BJ (cell line): ENCODE measurements around the gene KHK. TPM values are rescaled to one million over a fixed set of nuclear protein-coding genes. Genes with fewer than 3 reads are reported as not detected.

Experiments
- CTCF ChIA-PET: fragments of 350-600 bp; formaldehyde crosslinking; extraction: SDS; loops from one replicate; lab custom pipeline; 2021; ENCODE audit warnings: antibody characterized with exemption, inconsistent platforms; lab: Yijun Ruan, JAX
- POLR2A ChIA-PET: fragments of 300-600 bp; sonication (Branson Sonifier 250); formaldehyde crosslinking; extraction: SDS; loops from one replicate; lab custom pipeline; 2021; ENCODE audit warnings: antibody characterized with exemption; lab: Charles Lee
- DNase-seq: peaks from one replicate; pipeline ENCODE4 v3.0.0-alpha.2; 2011; ENCODE audit warnings: low read depth
- H3K27me3 ChIP-seq: 2 replicates; pipeline ENCODE4 v1.6.0; 2011; ENCODE audit warnings: low read length; ENCODE audit not compliant: control insufficient read depth, insufficient read depth
- H3K36me3 ChIP-seq: 2 replicates; pipeline ENCODE4 v1.5.1; 2011; ENCODE audit warnings: low read length; ENCODE audit not compliant: control insufficient read depth, insufficient read depth
- H3K4me3 ChIP-seq: 2 replicates; pipeline ENCODE4 v1.5.1; 2011; ENCODE audit warnings: low read depth, mild to moderate bottlenecking, control low read depth, low read length
- polyA plus RNA-seq: library from polyadenylated mRNA; depleted of rRNA; stranded (reverse); fragments of >200 nt; gene quantifications from 2 replicates; pipeline ENCODE4 v1.2.3, GENCODE V29; 2011
- TF ChIP-seq, protein P1 (sequence below): IDR thresholded peaks from 2 replicates; pipeline ENCODE4 v1.5.1; 2011; ENCODE audit warnings: low read depth, mild to moderate bottlenecking, control low read depth, inconsistent platforms, low read length, moderate library complexity; ENCODE audit not compliant: insufficient read depth

Gene KHK
- polyA plus RNA-seq, 1 experiment = 0.43 TPM

- TF ChIP-seq, protein P1, sequence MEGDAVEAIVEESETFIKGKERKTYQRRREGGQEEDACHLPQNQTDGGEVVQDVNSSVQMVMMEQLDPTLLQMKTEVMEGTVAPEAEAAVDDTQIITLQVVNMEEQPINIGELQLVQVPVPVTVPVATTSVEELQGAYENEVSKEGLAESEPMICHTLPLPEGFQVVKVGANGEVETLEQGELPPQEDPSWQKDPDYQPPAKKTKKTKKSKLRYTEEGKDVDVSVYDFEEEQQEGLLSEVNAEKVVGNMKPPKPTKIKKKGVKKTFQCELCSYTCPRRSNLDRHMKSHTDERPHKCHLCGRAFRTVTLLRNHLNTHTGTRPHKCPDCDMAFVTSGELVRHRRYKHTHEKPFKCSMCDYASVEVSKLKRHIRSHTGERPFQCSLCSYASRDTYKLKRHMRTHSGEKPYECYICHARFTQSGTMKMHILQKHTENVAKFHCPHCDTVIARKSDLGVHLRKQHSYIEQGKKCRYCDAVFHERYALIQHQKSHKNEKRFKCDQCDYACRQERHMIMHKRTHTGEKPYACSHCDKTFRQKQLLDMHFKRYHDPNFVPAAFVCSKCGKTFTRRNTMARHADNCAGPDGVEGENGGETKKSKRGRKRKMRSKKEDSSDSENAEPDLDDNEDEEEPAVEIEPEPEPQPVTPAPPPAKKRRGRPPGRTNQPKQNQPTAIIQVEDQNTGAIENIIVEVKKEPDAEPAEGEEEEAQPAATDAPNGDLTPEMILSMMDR = no peak
- Histone ChIP-seq H3K27me3 (peaks cover 7% of the 10 kb centered on the region), H3K36me3 (peaks cover under 1% of the 10 kb centered on the region), H3K4me3 (no peak overlapping the region)
- CTCF ChIA-PET = interaction anchor here (1.8 kb wide), 1 partner anchor 54 kb away, joined by 5 read pairs; no protein-coding TSS in a partner anchor
- POLR2A ChIA-PET = no interaction called here
- DNase-seq = no peak
Measured at GRCh38 chr2:27137322-27137935, 50.9 kb downstream of the KHK start.

GRCh38 chr2:27138111-27138510, 51.5 kb downstream of the KHK start:
- CTCF ChIA-PET = interaction anchor here (1.8 kb wide), 1 partner anchor 54 kb away, joined by 5 read pairs; no protein-coding TSS in a partner anchor

DNA sequence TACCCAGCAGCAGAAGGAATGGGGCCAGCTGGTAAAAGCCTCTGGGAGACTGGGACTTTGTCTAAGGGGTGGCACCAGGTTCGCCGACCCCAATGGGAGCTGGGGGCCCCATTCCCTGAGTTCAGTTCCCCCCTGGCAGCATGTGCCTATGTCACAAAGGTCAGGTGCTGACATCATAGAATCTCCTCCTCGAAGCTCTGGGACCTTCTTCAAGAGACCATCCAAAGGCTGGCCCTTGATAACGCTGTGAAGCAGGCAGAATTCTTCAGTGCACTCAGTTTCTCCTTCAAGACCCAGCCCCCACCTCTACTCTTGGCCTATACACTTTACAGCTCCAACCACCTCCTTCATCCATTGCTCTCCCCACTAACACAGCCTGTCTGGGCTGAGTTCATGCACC, 52.7 kb downstream of the KHK start, which contains the start of gene PRR30:
Gene PRR30 (minus strand): TSS at position 101 of the 400 bp plus-strand sequence. CDS start 1,081 bp downstream, outside the sequence.
- Histone ChIP-seq H3K36me3 (no peaks in the 10 kb centered on the region), H3K27me3 (peaks cover 12% of the 10 kb centered on the region), H3K4me3 (no peak within 1 kb of the TSS)
- TF ChIP-seq, protein P1 = no peak
- no peak for DNase-seq
- ChIA-PET POLR2A (no interaction called here), CTCF (interaction anchor here (0.9 to 1.8 kb wide), 2 partner anchors 31 to 52 kb away, joined by 4 to 5 read pairs; no protein-coding TSS in a partner anchor)

More at GRCh38 chr2:27138111-27138510, 51.5 kb downstream of the KHK start:
- Histone ChIP-seq H3K4me3 (no peak overlapping the region), H3K36me3 (no peaks in the 10 kb centered on the region), H3K27me3 (peaks cover 10% of the 10 kb centered on the region)
- POLR2A ChIA-PET = no interaction called here
- no peak for DNase-seq
- TF ChIP-seq, protein P1 = no peak

GRCh38 chr2:27143285-27143684, 56.7 kb downstream of the KHK start:
- TF ChIP-seq, protein P1 = no peak
- H3K36me3 ChIP-seq = no peaks in the 10 kb centered on the region
- CTCF ChIA-PET = no interaction called here
- peaks cover 12% of the 10 kb centered on the region for H3K27me3 ChIP-seq
- POLR2A ChIA-PET = no interaction called here
- no peak overlapping the region for H3K4me3 ChIP-seq
- no peak for DNase-seq

DNA sequence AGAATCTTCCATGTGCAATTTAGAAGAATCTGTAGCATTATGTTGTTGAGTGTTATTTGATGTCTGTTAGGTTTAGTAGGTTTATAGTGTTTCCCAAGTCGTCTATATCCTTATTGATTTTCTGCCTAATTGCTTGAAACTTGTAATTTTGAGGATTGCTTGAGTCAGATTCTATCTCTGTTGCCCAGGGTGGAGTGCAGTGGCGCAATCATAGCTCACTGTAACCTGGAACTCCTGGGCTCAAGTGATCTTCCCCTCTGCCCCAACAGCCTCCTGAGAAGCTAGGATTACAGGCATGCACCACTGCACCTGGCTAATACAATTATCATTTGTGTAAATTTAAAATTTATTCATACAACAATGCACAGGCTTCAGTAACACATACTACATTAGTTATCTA, 59.1 kb downstream of the KHK start:
- ChIA-PET POLR2A (no interaction called here), CTCF (interaction anchor here (0.6 to 1.4 kb wide), 4 partner anchors 12 to 400 kb away, joined by 3 to 5 read pairs (median 4); no protein-coding TSS in a partner anchor)
- DNase-seq = no peak
- Histone ChIP-seq H3K36me3 (no peaks in the 10 kb centered on the region), H3K27me3 (peaks cover 13% of the 10 kb centered on the region), H3K4me3 (no peak overlapping the region)
- TF ChIP-seq, protein P1 = no peak
